Parathyroid adenoma (tissue), 2 donors: ENCODE measurements around the gene LURAP1L.

Experiments
- H2AFZ ChIP-seq: fragments of 300-600 bp; sonication (generic); one replicate; pipeline ENCODE4 v1.7.0; 2017; ENCODE audit warnings: antibody characterized with exemption, mild to moderate bottlenecking
- H3K27ac ChIP-seq: fragments of 300-600 bp; sonication (generic); one replicate; pipeline ENCODE4 v1.7.0; 2017
- H3K27me3 ChIP-seq: fragments of 300-600 bp; sonication (generic); one replicate; pipeline ENCODE4 v1.7.0; 2017; ENCODE audit warnings: low read length; ENCODE audit not compliant: control insufficient read depth, insufficient read depth
- H3K36me3 ChIP-seq: fragments of 300-600 bp; sonication (generic); one replicate; pipeline ENCODE4 v1.7.0; 2017; ENCODE audit warnings: low read length; ENCODE audit not compliant: control insufficient read depth, insufficient read depth
- H3K4me1 ChIP-seq: fragments of 300-600 bp; sonication (generic); one replicate; pipeline ENCODE4 v1.7.0; 2017; ENCODE audit warnings: control low read depth
- H3K4me2 ChIP-seq: fragments of 300-600 bp; sonication (generic); one replicate; pipeline ENCODE4 v1.7.0; 2017; ENCODE audit warnings: low read length
- H3K4me3 ChIP-seq: fragments of 300-600 bp; sonication (generic); one replicate; pipeline ENCODE4 v1.7.0; 2017; ENCODE audit warnings: low read depth, low read length
- H3K79me2 ChIP-seq: fragments of 300-600 bp; sonication (generic); one replicate; pipeline ENCODE4 v1.7.0; 2017; ENCODE audit warnings: control low read depth
- H3K9ac ChIP-seq: fragments of 300-600 bp; sonication (generic); one replicate; pipeline ENCODE4 v1.7.0; 2017; ENCODE audit warnings: mild to moderate bottlenecking
- H3K9me3 ChIP-seq: fragments of 300-600 bp; sonication (generic); one replicate; pipeline ENCODE4 v1.7.0; 2017; ENCODE audit warnings: low read length; ENCODE audit not compliant: control insufficient read depth
- TF ChIP-seq, protein P1 (sequence below): fragments of 300-600 bp; sonication (generic); IDR thresholded peaks from one replicate; pipeline ENCODE4 v1.7.0; 2017; ENCODE audit warnings: antibody characterized with exemption, mild to moderate bottlenecking
- donor health status: primary hyperparathyroidism.

Gene LURAP1L

DNA sequence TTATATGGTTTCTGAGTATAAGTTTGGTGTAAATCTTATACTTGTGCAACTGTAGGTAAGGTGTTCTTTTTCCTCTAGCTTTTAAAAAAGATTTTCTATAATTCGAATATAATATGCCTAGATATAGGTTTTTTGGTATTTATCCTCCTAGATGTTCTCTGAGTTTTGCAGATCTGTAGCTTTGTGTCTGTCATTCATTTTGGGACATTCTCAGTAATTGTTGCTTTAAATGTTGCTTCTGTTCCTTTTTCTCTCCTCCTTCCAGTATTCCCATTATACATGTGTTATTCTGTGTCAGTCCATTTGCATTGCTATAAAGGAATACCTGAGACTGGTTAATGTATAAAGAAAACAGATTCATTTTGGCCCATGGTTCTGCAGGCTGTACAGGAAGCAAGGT is 33.7 kb downstream of the LURAP1L start:
- Histone ChIP-seq H3K4me2 (no peak overlapping the region), H3K4me1 (no peaks in the 10 kb centered on the region), H3K9me3 (no peaks in the 10 kb centered on the region), H3K27me3 (no peaks in the 10 kb centered on the region), H3K9ac (no peak overlapping the region), H3K79me2 (no peaks in the 10 kb centered on the region), H3K4me3 (no peak overlapping the region), H3K36me3 (no peaks in the 10 kb centered on the region), H3K27ac (no peak overlapping the region), H2AFZ (no peak overlapping the region)
- TF ChIP-seq, protein P1, sequence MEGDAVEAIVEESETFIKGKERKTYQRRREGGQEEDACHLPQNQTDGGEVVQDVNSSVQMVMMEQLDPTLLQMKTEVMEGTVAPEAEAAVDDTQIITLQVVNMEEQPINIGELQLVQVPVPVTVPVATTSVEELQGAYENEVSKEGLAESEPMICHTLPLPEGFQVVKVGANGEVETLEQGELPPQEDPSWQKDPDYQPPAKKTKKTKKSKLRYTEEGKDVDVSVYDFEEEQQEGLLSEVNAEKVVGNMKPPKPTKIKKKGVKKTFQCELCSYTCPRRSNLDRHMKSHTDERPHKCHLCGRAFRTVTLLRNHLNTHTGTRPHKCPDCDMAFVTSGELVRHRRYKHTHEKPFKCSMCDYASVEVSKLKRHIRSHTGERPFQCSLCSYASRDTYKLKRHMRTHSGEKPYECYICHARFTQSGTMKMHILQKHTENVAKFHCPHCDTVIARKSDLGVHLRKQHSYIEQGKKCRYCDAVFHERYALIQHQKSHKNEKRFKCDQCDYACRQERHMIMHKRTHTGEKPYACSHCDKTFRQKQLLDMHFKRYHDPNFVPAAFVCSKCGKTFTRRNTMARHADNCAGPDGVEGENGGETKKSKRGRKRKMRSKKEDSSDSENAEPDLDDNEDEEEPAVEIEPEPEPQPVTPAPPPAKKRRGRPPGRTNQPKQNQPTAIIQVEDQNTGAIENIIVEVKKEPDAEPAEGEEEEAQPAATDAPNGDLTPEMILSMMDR = no peak

DNA sequence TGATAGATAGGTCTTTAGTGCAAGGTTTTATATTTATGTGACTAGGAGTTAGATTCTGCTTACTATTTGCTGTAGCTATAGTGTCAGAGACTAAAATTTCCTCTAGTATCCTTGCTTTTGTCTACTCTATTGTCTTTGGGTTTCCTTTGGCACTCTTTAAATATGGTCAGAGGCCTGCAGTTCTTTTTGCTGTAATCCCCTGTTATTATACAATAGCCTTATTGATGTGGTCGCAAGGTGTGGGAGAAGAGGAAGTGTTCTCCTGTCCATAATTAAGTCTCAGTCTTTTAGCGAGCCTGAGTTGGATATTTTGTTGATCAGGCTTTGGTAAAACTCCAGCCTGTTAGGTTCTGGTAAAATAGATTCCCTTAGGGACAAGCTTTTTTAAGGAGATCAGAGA is 34.9 kb downstream of the LURAP1L start:
- Histone ChIP-seq H3K27me3 (no peaks in the 10 kb centered on the region), H3K9me3 (no peaks in the 10 kb centered on the region), H3K27ac (no peak overlapping the region), H2AFZ (no peak overlapping the region), H3K4me2 (no peak overlapping the region), H3K4me3 (no peak overlapping the region), H3K4me1 (no peaks in the 10 kb centered on the region), H3K79me2 (no peaks in the 10 kb centered on the region), H3K36me3 (no peaks in the 10 kb centered on the region), H3K9ac (no peak overlapping the region)
- TF ChIP-seq, protein P1 = no peak

DNA sequence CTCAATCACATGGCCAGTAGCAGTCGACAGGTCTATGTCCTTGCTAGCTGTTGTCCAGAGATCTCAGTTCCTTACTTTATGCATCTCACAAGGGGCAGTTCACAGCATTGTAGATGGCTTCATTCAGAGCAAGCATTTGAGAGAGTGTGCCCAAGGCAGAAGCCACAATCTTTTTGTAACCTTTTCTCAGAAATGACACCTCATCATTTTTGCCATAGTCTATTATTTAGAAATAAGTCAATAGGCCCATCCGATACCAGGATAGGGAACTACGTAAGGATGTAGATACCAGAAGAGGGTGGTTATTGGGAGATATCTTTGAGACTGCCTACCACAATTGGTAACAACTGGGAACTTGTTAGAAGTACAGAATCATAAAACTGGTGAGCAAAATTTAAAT is 37.1 kb downstream of the LURAP1L start:
- H3K27me3 ChIP-seq = no peaks in the 10 kb centered on the region
- no peaks in the 10 kb centered on the region for H3K9me3 ChIP-seq
- no peak overlapping the region for H3K4me2 ChIP-seq
- no peak overlapping the region for H3K9ac ChIP-seq
- no peaks in the 10 kb centered on the region for H3K36me3 ChIP-seq
- H3K4me3 ChIP-seq = no peak overlapping the region
- H3K4me1 ChIP-seq = no peaks in the 10 kb centered on the region
- TF ChIP-seq, protein P1 = no peak
- no peaks in the 10 kb centered on the region for H3K79me2 ChIP-seq
- H3K27ac ChIP-seq = no peak overlapping the region
- no peak overlapping the region for H2AFZ ChIP-seq

DNA sequence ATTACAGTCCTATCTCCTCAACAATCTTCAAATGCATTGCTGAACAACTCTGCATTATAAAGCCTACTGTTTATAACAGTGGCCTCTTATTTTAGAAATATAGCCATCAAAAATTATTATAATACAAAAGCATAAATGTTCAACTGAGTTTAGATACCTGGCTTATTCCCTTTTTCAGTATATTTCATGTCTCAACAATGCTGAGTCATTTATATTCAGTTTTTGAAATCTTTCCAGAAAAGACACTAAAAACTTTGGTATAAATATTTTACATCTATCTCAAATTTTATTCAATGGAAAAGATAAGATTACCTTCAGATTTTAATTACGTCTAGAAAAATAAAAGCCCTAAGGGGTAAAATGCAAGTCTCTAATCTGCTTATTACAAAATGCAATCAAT is 37.9 kb downstream of the LURAP1L start:
- Histone ChIP-seq H3K4me3 (no peak overlapping the region), H2AFZ (no peak overlapping the region), H3K9me3 (no peaks in the 10 kb centered on the region), H3K27ac (no peak overlapping the region), H3K4me2 (no peak overlapping the region), H3K9ac (no peak overlapping the region), H3K79me2 (no peaks in the 10 kb centered on the region), H3K27me3 (no peaks in the 10 kb centered on the region), H3K4me1 (no peaks in the 10 kb centered on the region), H3K36me3 (no peaks in the 10 kb centered on the region)
- TF ChIP-seq, protein P1 = no peak

DNA sequence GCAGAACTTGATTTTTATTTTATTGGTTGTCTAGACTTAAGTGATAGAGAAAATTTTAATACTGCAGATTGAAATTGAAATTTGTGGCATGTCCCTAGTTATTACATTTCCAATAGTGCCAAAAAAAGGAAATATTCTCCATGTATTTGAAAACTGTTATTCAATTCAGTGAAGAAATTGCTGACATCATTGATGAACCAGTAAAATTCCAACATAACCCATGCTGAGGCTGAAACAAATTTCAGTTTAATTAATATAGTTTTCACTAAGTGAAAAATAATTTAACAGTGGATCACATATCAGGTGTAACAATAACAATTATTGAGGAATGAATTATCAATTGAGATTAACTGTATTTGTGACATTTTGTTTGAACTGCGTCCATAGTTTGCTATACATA is 38.7 kb downstream of the LURAP1L start:
- Histone ChIP-seq H3K9me3 (no peaks in the 10 kb centered on the region), H3K4me1 (no peaks in the 10 kb centered on the region), H3K79me2 (no peaks in the 10 kb centered on the region), H2AFZ (no peak overlapping the region), H3K36me3 (no peaks in the 10 kb centered on the region), H3K4me3 (no peak overlapping the region), H3K9ac (no peak overlapping the region), H3K27me3 (no peaks in the 10 kb centered on the region), H3K27ac (no peak overlapping the region), H3K4me2 (no peak overlapping the region)
- TF ChIP-seq, protein P1 = no peak
